GM20431 (cell line): ENCODE data around the gene FLYWCH1.
"Not testable (repeated sequence)": the region's sequence is repeated elsewhere in the genome, so short reads cannot be mapped to it uniquely, and the experiment has no call there.

ENCODE experiments used
- in situ Hi-C: fragments of 300-500 bp; cut with MseI, MboI; formaldehyde crosslinking; loops from one replicate; pipeline ENCODE4 v1.15.0; 2020; ENCODE audit warnings: low sequenced_read_pairs; ENCODE audit not compliant: unreplicated experiment

Gene FLYWCH1

GRCh38 chr16:2924901-2925755 is 13.4 kb downstream of the FLYWCH1 start:
- in situ Hi-C loops: loop anchor here (10.0 kb wide), 1 partner anchor 50 kb away; no protein-coding TSS in a partner anchor

DNA sequence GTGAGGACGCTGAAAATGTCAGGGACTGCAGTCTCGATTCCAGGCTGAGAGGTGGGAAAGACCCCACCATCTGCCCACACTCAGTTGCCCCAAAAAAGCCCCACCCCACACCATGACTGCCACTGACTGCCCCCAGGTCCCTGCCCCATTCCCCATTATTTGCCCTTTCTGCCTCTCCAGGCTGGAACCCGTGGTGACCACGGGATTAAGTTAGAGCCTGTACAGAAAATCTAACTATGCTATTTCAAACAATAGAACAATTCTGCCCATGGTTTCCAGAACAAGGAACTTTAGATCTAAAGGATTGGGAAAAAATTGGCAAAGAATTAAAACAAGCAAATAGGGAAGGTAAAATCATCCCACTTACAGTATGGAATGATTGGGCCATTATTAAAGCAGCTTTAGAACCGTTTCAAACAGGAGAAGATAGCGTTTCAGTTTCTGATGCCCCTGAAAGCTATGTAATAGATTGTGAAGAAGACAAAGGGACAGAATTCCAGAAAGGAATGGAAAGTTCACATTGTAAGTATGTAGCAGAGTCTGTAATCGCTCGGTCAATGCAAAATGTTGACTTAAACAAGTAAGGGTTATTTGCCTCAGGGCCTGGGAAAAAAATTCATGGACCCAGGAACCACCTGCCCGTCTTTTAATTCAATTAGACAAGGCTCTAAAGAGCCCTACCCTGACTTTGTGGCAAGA is 14.4 kb downstream of the FLYWCH1 start:
- in situ Hi-C loops: loop anchor here (10.0 kb wide), 1 partner anchor 51 kb away; no protein-coding TSS in a partner anchor

DNA sequence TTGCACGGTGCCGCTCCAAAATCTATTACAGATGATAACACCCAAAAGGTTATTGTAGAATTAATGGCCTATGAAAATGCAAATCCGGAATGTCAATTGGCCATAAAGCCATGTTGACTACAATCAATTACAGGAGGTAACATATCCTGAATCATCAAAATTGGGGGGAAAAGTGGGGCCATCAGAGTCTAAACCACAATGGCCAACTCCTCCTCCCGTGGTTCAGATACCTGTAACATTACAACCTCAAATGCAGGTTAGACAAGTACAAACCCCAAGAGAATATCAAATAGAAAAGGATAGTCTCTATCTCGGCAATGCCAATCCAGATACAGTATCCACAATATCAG is 14.9 kb downstream of the FLYWCH1 start:
- in situ Hi-C loops: loop anchor here (10.0 kb wide), 1 partner anchor 52 kb away; no protein-coding TSS in a partner anchor

- in situ Hi-C loops: loop anchor here (10.0 kb wide), 1 partner anchor 52 kb away; no protein-coding TSS in a partner anchor
Observed at GRCh38 chr16:2927010-2927646, 15.4 kb downstream of the FLYWCH1 start.

DNA sequence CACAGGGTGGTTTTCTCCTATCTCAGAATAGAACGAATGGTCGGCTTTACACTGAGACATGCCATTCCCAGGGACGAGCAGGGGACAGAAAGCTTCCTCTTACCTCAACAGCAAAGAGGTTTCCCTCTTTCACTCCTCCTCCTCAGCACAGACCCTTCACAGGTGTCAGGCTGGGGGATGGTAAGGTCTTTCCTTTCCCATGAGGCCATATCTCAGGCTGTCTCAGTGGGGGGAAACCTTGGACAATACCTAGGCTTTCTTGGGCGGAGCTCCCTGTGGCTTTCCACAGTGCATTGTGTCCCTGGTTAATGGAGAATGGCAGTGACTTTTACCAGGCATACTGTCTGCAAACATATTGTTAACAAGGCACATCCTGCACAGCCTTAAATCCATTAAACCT is 16.4 kb downstream of the FLYWCH1 start:
- in situ Hi-C loops: loop anchor here (10.0 kb wide), 1 partner anchor 53 kb away; no protein-coding TSS in a partner anchor

DNA sequence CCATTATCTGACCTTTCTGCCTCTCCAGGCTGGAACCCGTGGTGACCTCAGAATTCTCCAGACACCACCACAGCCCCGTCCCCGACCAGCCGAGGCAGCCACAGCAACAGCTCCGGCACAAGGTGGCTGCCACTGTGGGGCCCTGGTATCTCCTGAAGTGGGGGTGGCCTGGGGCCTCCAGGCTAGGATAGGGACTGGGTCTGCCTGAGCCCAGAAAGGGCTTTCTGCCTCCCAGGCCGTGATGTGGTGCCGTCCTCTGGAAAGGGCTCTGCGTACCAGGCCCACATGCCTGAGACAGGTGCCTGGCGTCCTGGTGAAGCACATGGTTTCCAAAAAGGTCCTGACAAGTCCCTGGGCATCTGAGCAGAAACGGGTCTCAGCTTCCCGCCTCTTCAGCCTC is 17.1 kb downstream of the FLYWCH1 start:
- in situ Hi-C loops: loop anchor here (10.0 kb wide), 1 partner anchor 54 kb away; no protein-coding TSS in a partner anchor

- in situ Hi-C loops: loop anchor here (10.0 kb wide), 1 partner anchor 55 kb away; no protein-coding TSS in a partner anchor
Observed at GRCh38 chr16:2929693-2930092, 18.0 kb downstream of the FLYWCH1 start.

- in situ Hi-C loops: no loop called here
Observed at GRCh38 chr16:2930236-2930635, 18.5 kb downstream of the FLYWCH1 start.

DNA sequence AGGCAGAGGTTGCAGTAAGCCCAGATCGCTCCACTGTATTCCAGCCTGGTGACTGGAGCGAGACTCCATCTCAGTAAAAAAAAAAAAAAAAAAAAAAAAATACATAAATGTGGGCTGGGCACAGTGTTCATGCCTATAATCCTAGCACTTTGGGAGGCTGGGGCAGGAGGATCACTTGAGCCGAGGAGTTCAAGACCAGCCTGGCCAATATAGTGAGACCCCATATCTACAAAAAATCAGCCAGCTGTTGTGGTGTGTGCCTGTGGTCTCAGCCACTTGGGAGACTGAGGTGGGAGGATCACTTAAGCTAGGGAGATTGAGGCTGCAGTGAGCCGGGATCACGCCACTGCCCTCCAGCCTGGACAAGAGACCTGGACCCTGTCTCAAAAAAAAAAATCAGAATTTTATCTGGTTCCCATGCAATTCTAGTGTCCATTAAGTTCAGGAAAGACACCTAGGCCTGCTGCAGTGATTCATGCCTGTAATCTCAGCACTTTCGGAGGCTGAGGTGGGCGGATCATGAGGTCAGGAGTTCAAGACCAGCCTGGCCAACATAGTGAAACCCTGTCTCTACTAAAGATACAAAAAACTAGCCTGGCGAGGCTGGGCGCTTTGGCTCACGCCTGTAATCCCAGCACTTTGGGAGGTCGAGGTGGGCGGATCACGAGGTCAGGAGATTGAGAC is 19.6 kb downstream of the FLYWCH1 start:
- in situ Hi-C loops: not testable (repeated sequence)

DNA sequence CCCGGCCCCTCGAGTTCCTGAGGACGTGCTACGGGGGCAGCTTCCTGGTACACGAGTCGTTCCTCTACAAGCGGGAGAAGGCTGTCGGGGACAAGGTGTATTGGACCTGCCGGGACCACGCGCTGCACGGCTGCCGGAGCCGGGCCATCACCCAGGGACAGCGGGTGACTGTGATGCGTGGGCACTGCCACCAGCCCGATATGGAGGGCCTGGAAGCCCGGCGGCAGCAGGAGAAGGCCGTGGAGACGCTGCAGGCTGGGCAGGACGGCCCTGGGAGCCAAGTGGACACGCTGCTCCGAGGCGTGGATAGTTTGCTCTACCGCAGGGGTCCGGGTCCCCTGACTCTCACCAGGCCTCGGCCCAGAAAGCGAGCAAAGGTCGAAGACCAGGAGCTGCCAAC is 21.4 kb downstream of the FLYWCH1 start:
- in situ Hi-C loops: no loop called here

DNA sequence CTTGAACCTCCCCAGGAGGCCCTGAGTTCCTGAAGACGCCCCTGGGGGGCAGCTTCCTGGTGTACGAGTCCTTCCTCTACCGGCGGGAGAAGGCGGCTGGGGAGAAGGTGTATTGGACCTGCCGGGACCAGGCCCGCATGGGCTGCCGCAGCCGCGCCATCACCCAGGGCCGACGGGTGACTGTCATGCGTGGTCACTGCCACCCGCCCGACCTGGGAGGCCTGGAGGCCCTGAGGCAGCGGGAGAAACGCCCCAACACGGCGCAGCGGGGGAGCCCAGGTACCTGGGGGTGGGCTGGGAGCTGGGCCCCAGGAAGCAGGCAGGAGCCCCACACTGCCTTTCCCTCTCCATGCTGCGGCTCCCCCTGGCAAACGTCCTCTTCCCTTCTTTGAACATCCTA is 22.0 kb downstream of the FLYWCH1 start:
- in situ Hi-C loops: no loop called here

GRCh38 chr16:2934450-2934849 is 22.7 kb downstream of the FLYWCH1 start:
- in situ Hi-C loops: no loop called here

DNA sequence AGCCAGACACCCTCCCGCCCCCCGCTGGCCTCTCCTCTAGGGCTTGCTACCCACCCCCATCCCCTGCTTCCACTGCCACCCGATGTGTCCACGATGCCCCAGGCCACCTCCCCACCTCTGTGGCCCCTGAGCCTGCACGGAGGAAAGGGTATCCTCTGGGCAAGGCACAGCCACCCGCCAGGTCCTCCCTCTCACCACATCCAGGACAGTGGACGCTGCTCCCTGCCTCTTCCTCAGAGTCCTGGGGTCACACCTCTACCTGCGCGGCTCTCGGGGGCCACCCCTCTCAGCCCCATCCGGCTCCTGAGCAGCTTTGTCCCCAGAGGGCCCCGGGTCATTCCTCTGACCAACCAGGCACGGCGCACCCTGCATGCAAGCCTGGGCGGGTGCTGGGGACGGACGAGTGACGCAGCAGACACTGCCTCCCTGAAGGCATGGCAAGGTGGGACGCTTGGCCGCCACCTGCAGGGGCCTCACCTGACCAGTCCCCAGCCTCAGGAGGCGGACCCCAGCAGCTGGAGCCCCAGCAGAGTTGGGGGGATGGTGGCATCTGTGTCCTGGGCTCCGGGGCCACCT is 24.8 kb downstream of the FLYWCH1 start:
- in situ Hi-C loops: no loop called here

GRCh38 chr16:2937170-2937569 is 25.4 kb downstream of the FLYWCH1 start:
- in situ Hi-C loops: no loop called here

DNA sequence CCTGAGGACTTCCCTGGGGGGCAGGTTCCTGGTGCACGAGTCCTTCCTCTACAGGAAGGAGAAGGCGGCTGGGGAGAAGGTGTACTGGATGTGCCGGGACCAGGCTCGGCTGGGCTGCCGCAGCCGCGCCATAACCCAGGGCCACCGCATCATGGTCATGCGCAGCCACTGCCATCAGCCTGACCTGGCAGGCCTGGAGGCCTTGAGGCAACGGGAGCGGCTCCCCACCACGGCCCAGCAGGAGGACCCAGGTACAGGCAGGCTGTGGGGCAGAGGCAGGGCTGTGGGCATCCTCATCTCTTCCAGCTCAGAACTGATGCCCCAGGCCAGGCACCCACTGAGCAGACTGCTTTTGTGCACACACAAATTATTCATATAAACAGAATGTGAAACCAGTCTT is 26.5 kb downstream of the FLYWCH1 start:
- in situ Hi-C loops: no loop called here

DNA sequence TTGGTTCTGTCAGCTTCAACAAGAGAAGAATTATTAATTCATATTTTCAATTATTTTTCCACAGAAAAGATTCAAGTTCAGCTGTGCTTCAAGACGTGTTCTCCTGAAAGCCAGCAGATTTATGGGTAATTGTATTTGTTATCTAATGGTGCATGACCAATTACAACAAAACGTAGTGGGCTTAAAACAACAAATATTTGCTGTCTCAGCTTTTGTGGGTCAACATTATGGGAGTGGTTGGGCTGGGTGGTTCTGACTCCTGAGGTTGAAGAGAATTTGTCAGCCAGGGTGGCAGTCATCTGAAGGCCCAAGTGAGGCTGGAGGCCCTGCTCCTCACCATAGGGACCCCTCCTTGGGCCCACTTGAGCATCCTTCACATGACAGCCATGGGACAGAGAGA is 28.2 kb downstream of the FLYWCH1 start:
- in situ Hi-C loops: no loop called here

- in situ Hi-C loops: no loop called here
Observed at GRCh38 chr16:2942045-2942444, 30.3 kb downstream of the FLYWCH1 start.

DNA sequence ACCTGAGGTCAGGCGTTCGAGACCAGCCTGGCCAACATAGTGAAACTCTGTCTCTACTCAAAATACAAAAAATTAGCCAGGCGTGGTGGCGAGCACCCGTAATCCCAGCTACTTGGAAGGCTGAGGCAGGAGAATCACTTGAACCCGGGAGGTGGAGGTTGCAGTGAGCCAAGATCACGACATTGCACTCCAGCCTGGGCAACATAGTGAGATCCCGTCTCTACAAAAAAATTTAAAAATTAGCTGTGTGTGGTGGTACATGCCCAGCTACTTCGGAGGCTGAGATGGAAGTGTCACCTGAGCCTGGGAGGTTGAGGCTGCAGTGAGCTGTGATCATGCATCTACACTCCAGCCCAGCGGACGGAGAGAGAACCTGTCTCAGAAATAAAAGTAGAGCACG is 32.0 kb downstream of the FLYWCH1 start:
- in situ Hi-C loops: not testable (repeated sequence)

- in situ Hi-C loops: no loop called here
Observed at GRCh38 chr16:2946649-2947048, 34.9 kb downstream of the FLYWCH1 start.
